Transverse colon (tissue), 4 donors: Measurements from ENCODE around the gene FOXL3. TPM values are rescaled to one million over a fixed set of nuclear protein-coding genes. Genes with fewer than 3 reads are reported as not detected.

ENCODE experiments used
- DNase-seq: peaks from one replicate; pipeline ENCODE4 v3.0.0-alpha.2; 2019
- H3K27ac ChIP-seq, 4 donors: fragments of 200-600 bp; sonication (generic); 2 replicates each; pipeline ENCODE4 v1.5.1; 2016 to 2018; ENCODE audit warnings: inconsistent platforms in 4 of 4
- H3K27me3 ChIP-seq: fragments of 200-600 bp; sonication (generic); 2 replicates; pipeline ENCODE4 v1.5.1; 2017; ENCODE audit warnings: inconsistent platforms
- H3K36me3 ChIP-seq, 4 donors: fragments of 200-600 bp; sonication (generic); 2 replicates each; pipeline ENCODE4 v1.5.1; 2017 to 2019; ENCODE audit warnings: inconsistent platforms in 4 of 4
- H3K4me1 ChIP-seq, 4 donors: fragments of 200-600 bp; sonication (generic); 2 replicates each; pipeline ENCODE4 v1.5.1; 2017 to 2020; ENCODE audit warnings: inconsistent platforms in 4 of 4
- H3K4me3 ChIP-seq, 4 donors: fragments of 200-600 bp; sonication (generic); 1 replicate in 1 of 4; 2 replicates in 3 of 4; pipeline versions ENCODE4 v1.5.1 to v1.6.1; 2017 to 2019; ENCODE audit warnings: inconsistent platforms in 4 of 4
- H3K9me3 ChIP-seq, 2 donors: fragments of 200-600 bp; sonication (generic); 2 replicates each; pipeline ENCODE4 v1.5.1; 2017 to 2019; ENCODE audit warnings: inconsistent platforms in 2 of 2
- EP300 ChIP-seq: sonication (generic); formaldehyde crosslinking; IDR thresholded peaks from one replicate; pipeline ENCODE4 v1.6.1; 2017; ENCODE audit warnings: antibody characterized with exemption, low read depth
- POLR2A ChIP-seq: fragments of 450-650 bp; IDR thresholded peaks from one replicate; pipeline ENCODE4 v1.6.1; 2016; ENCODE audit warnings: antibody characterized with exemption, mild to moderate bottlenecking, moderate library complexity
- POLR2AphosphoS5 ChIP-seq, 3 donors: sonication (generic); formaldehyde crosslinking; IDR thresholded peaks; one replicate each; pipeline ENCODE4 v1.6.1; 2016; ENCODE audit warnings: antibody characterized with exemption in 3 of 3
- WGBS, 2 donors: methylation state at CpG; one replicate each; pipeline ENCODE4 v1.1.5; 2018; ENCODE audit warnings: low coverage in 1 of 2; 5-methylcytosine and 5-hydroxymethylcytosine counted together
- in situ Hi-C, 4 donors: fragments of 200-750 bp; cut with MboI; loops; one replicate each; pipeline versions ENCODE4 v1.15.0 to v1.15.1; 2017; ENCODE audit warnings: low sequenced_read_pairs in 3 of 4, low pct_ligation_motif_present in 1 of 4, low pct_unique_long_range_greater_than_20kb in 1 of 4
- intact Hi-C: fragments of 100-400 bp; cut with DNase I; formaldehyde crosslinking; loops from one replicate; pipeline ENCODE4 v1.15.1; 2023; ENCODE audit warnings: low total_unique reads
- total RNA-seq, 4 donors: library from RNA; depleted of rRNA; stranded (reverse); fragments of >200 nt; gene quantifications; one replicate each; pipeline ENCODE4 v1.1.0, GENCODE V29; 2016
- TF ChIP-seq, protein P1 (sequence below), 5 experiments: fragments of 200-600 bp in 3 of 5; fragments of 450-650 bp in 2 of 5; sonication (generic) in 3 of 5; IDR thresholded peaks; 1 replicate in 2 of 5; 2 replicates in 3 of 5; pipeline ENCODE4 v1.5.1; 2016 to 2017; ENCODE audit warnings: antibody characterized with exemption in 5 of 5, inconsistent platforms in 3 of 5, mild to moderate bottlenecking in 2 of 5, moderate library complexity in 1 of 5

The FOXL3 gene
- total RNA-seq, 4 donors from 2014 or later = not detected

DNA sequence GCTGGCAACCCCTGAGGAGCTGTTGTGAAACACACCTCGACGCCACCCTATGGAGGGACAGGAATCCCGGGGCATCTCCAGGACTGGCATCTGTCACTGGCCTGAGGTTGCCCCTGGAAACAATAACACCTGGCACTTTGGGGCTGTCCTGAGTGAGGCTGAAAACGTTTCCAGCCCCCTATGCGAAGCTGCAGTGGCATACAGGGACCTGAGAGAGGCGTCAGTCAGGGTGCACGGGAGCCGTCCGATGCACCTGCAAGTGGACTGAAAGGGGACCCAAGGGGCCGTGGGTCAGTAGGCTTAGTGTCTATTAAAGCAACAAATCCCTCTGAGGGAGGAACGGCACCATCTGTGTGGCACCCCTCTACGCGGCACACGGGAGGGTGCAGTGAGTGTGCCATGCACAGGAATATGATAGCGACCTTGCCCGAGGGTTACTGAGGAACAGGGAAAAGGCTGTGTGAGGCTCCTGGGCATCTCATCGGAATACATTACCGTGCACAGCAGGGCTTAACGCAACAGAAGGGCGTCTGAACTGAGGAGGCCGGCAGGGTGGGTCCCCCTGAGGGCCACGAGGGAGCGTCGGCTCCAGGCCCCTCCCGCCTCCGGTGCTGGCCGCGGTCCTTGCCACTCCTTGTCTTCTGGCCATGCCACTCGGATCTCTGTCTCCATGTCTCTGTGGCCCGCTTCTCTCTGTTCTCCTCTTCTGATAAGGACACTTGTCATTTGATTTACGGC is 50.4 kb downstream of the FOXL3 start:
- Histone ChIP-seq H3K4me1 (peaks cover 0 to 27% (median 21%) of the 10 kb centered on the region in 4 donors), H3K4me3 (no peak overlapping the region), H3K27ac (peak overlapping the region in 3 of 4 donors; percentile 45 to 79 (median 70)), H3K27me3 (no peaks in the 10 kb centered on the region), H3K9me3 (no peaks in the 10 kb centered on the region), H3K36me3 (no peaks in the 10 kb centered on the region)
- in situ Hi-C loops (no loop called here), intact Hi-C loops (no loop called here)
- no peak for TF ChIP-seq POLR2AphosphoS5 (IDR thresholded peaks at IDR 0.05)
- no peak for TF ChIP-seq POLR2A
- no peak for TF ChIP-seq EP300
- TF ChIP-seq, protein P1, sequence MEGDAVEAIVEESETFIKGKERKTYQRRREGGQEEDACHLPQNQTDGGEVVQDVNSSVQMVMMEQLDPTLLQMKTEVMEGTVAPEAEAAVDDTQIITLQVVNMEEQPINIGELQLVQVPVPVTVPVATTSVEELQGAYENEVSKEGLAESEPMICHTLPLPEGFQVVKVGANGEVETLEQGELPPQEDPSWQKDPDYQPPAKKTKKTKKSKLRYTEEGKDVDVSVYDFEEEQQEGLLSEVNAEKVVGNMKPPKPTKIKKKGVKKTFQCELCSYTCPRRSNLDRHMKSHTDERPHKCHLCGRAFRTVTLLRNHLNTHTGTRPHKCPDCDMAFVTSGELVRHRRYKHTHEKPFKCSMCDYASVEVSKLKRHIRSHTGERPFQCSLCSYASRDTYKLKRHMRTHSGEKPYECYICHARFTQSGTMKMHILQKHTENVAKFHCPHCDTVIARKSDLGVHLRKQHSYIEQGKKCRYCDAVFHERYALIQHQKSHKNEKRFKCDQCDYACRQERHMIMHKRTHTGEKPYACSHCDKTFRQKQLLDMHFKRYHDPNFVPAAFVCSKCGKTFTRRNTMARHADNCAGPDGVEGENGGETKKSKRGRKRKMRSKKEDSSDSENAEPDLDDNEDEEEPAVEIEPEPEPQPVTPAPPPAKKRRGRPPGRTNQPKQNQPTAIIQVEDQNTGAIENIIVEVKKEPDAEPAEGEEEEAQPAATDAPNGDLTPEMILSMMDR (IDR thresholded peaks at IDR 0.05) = no peak
- DNase-seq = no peak
- 81 to 92% methylated on average over 2 to 30 of the region's 31 CpGs for WGBS, 2 donors

Other genes with a start within 250 kb of the FOXL3 start
- gene FAM20C, start 97.6 kb upstream of the FOXL3 start, total RNA-seq = 10 to 100 TPM; 10.5 to 62.3 (median 23.5) TPM
- gene PDGFA, start 229.7 kb downstream of the FOXL3 start, total RNA-seq = 100 to 1,000 TPM in 2 of 4 donors, 10 to 100 TPM in 2; 60.2 to 123 (median 104) TPM